DND-41 (cell line): Measurements from ENCODE around the gene BMPR2.

Source experiments
- ATAC-seq: fragments of 200-7000 bp; cut with Tn5 transposase; 3 replicates; pipeline ENCODE4 v1.9.1; 2021; ENCODE audit warnings: low read depth; ENCODE audit not compliant: insufficient read depth
- DNase-seq: peaks from one replicate; pipeline ENCODE4 v3.0.0-alpha.2; 2020
- H2AFZ ChIP-seq: 2 replicates; pipeline ENCODE4 v1.6.0; 2012; ENCODE audit warnings: low read depth, low read length
- H3K27ac ChIP-seq: 2 replicates; pipeline ENCODE4 v1.5.1; 2012; ENCODE audit warnings: low read length, inconsistent platforms
- H3K27me3 ChIP-seq: fragments of 200-600 bp; sonication (generic); 2 replicates; pipeline ENCODE4 v1.6.0; 2012; ENCODE audit warnings: low read length, mild to moderate bottlenecking, inconsistent platforms; ENCODE audit not compliant: insufficient read depth, poor library complexity
- H3K36me3 ChIP-seq: 2 replicates; pipeline ENCODE4 v1.5.1; 2012; ENCODE audit warnings: low read length, inconsistent platforms; ENCODE audit not compliant: insufficient read depth
- H3K4me1 ChIP-seq: 2 replicates; pipeline ENCODE4 v1.5.1; 2012; ENCODE audit warnings: mild to moderate bottlenecking, low read length; ENCODE audit not compliant: insufficient read depth
- H3K4me2 ChIP-seq: 2 replicates; pipeline ENCODE4 v1.6.0; 2012; ENCODE audit warnings: mild to moderate bottlenecking, moderate library complexity, low read length, inconsistent platforms; ENCODE audit not compliant: insufficient read depth
- H3K4me3 ChIP-seq, 2 experiments: fragments of 200-600 bp in 1 of 2; shearing (Covaris generic) in 1 of 2; 2 replicates each; pipeline ENCODE4 v1.5.1; 2012 to 2016; ENCODE audit warnings: inconsistent platforms in 2 of 2, low read length in 2 of 2, mild to moderate bottlenecking in 2 of 2, low read depth in 1 of 2, moderate library complexity in 1 of 2
- H3K79me2 ChIP-seq: 2 replicates; pipeline ENCODE4 v1.6.0; 2012; ENCODE audit warnings: low read length, inconsistent platforms; ENCODE audit not compliant: insufficient read depth
- H3K9ac ChIP-seq: 2 replicates; pipeline ENCODE4 v1.6.0; 2012; ENCODE audit warnings: low read depth, mild to moderate bottlenecking, inconsistent platforms, low read length, moderate library complexity
- H3K9me3 ChIP-seq: 2 replicates; pipeline ENCODE4 v1.5.1; 2012; ENCODE audit warnings: low read length, moderate library complexity, mild to moderate bottlenecking, inconsistent platforms; ENCODE audit not compliant: insufficient read depth, severe bottlenecking
- H4K20me1 ChIP-seq: 2 replicates; pipeline ENCODE4 v1.6.0; 2012; ENCODE audit warnings: low read length; ENCODE audit not compliant: insufficient read depth
- EZH2 ChIP-seq: IDR thresholded peaks from 3 replicates; pipeline ENCODE4 v1.6.1; 2012; ENCODE audit warnings: borderline replicate concordance, low read depth, mild to moderate bottlenecking, moderate library complexity, low read length, inconsistent platforms; ENCODE audit not compliant: severe bottlenecking
- TF ChIP-seq, protein P1 (sequence below): IDR thresholded peaks from 2 replicates; pipeline ENCODE4 v1.5.1; 2012; ENCODE audit warnings: borderline replicate concordance, low read length, moderate library complexity, mild to moderate bottlenecking; ENCODE audit not compliant: poor library complexity, severe bottlenecking; ENCODE audit errors: extremely low read depth

The BMPR2 gene

DNA sequence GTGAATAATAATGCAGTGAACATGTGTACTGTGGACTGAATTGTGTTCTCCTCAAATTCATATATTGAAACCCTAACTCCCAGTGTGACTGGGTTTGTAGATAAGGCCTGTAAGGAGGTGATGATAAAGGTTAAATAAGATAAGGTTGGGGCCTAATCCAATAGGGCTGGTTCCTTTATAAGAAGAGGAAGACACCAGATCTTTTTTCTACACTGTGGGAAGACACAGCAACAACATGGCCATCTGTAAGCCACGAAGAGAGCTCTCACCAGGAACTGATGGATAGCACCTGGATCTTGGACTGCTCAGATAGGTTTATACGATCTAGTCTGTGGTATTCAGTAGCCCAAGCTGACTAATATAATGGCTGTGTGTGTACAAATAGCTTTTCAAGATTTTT lies 66.8 kb downstream of the BMPR2 start:
- H3K9ac ChIP-seq: no peak overlapping the region
- no peaks in the 10 kb centered on the region for H3K9me3 ChIP-seq
- H3K4me1 ChIP-seq: no peaks in the 10 kb centered on the region
- DNase-seq: no peak
- H3K36me3 ChIP-seq: no peaks in the 10 kb centered on the region
- H3K27ac ChIP-seq: no peak overlapping the region
- TF ChIP-seq, protein P1, sequence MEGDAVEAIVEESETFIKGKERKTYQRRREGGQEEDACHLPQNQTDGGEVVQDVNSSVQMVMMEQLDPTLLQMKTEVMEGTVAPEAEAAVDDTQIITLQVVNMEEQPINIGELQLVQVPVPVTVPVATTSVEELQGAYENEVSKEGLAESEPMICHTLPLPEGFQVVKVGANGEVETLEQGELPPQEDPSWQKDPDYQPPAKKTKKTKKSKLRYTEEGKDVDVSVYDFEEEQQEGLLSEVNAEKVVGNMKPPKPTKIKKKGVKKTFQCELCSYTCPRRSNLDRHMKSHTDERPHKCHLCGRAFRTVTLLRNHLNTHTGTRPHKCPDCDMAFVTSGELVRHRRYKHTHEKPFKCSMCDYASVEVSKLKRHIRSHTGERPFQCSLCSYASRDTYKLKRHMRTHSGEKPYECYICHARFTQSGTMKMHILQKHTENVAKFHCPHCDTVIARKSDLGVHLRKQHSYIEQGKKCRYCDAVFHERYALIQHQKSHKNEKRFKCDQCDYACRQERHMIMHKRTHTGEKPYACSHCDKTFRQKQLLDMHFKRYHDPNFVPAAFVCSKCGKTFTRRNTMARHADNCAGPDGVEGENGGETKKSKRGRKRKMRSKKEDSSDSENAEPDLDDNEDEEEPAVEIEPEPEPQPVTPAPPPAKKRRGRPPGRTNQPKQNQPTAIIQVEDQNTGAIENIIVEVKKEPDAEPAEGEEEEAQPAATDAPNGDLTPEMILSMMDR: no peak
- no peak for TF ChIP-seq EZH2
- ATAC-seq: no peak
- no peaks in the 10 kb centered on the region for H4K20me1 ChIP-seq
- no peaks in the 10 kb centered on the region for H3K79me2 ChIP-seq
- H3K4me2 ChIP-seq: no peak overlapping the region
- no peaks in the 10 kb centered on the region for H3K27me3 ChIP-seq
- no peak overlapping the region for H3K4me3 ChIP-seq
- no peak overlapping the region for H2AFZ ChIP-seq

DNA sequence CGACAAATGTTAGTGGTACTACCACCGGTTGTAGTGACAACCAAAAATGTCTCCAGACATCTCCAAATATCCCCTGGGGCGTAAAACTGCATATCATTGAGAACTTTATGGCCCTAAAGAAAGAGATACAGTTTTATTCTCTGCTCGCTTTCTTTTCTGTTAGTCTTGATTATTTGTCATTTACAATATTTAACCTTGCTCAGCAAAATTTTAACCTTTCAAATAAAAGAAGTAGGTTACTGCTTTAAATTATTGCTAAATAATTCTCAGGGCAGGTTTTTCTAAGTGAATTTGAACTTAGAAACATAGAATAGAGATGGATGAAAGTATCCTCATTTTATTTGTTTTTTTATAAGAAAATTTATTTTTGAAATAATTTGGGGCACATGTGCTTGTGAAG lies 67.9 kb downstream of the BMPR2 start:
- Histone ChIP-seq H4K20me1 (no peaks in the 10 kb centered on the region), H3K9ac (no peak overlapping the region), H3K4me2 (no peak overlapping the region), H3K4me3 (no peak overlapping the region), H3K4me1 (no peaks in the 10 kb centered on the region), H3K9me3 (no peaks in the 10 kb centered on the region), H3K79me2 (no peaks in the 10 kb centered on the region), H3K27ac (no peak overlapping the region), H3K36me3 (no peaks in the 10 kb centered on the region), H2AFZ (no peak overlapping the region), H3K27me3 (no peaks in the 10 kb centered on the region)
- no peak for ATAC-seq
- DNase-seq: no peak
- TF ChIP-seq EZH2: no peak
- TF ChIP-seq, protein P1: no peak

DNA sequence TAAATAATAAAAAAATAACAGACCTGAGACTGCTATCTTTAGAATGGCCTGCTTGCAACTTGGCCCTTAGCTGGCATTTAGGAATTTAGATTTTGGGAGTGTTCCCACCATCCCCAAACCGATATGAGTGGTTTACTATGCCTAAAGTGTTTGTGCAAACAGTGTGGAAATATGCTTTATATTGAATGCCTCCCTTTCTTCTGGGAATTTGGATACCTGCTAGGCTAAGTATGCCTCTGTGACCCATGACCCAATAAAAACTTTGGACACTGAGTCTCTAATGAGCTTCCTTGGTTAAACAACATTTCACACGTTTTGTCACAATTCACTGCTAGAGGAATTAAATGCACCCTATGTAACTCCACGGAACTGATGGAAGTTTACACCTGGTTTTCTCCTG lies 73.2 kb downstream of the BMPR2 start:
- no peak overlapping the region for H3K9ac ChIP-seq
- TF ChIP-seq, protein P1: no peak
- TF ChIP-seq EZH2: no peak
- H3K4me3 ChIP-seq: no peak overlapping the region
- no peak overlapping the region for H3K4me2 ChIP-seq
- no peak for DNase-seq
- no peak overlapping the region for H3K27ac ChIP-seq
- no peaks in the 10 kb centered on the region for H3K4me1 ChIP-seq
- H3K36me3 ChIP-seq: no peaks in the 10 kb centered on the region
- H4K20me1 ChIP-seq: no peaks in the 10 kb centered on the region
- H3K27me3 ChIP-seq: no peaks in the 10 kb centered on the region
- H2AFZ ChIP-seq: no peak overlapping the region
- H3K9me3 ChIP-seq: no peaks in the 10 kb centered on the region
- no peak for ATAC-seq
- no peaks in the 10 kb centered on the region for H3K79me2 ChIP-seq

DNA sequence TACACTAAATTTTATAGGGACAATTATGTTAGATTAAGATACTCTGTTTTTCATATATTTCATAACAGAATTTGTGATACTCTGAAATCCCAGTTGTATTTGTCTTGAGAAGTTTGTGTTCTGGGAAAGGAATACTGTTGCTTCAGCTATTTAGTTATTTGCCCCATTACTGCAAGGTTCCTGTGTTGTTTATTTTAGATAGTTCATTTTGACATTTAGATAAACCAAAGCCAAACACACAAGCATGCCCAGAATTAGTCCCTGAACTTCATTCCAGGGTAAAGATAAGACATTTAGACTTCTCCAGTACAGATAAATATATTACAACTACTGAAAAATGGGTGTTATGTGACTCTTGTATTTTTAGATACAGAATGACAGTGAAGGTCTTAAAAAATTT lies 74.7 kb downstream of the BMPR2 start:
- Histone ChIP-seq H3K4me3 (no peak overlapping the region), H4K20me1 (no peaks in the 10 kb centered on the region), H3K9me3 (no peaks in the 10 kb centered on the region), H3K27ac (no peak overlapping the region), H2AFZ (no peak overlapping the region), H3K27me3 (no peaks in the 10 kb centered on the region), H3K79me2 (no peaks in the 10 kb centered on the region), H3K4me2 (no peak overlapping the region), H3K9ac (no peak overlapping the region), H3K36me3 (no peaks in the 10 kb centered on the region), H3K4me1 (no peaks in the 10 kb centered on the region)
- DNase-seq (no peak), ATAC-seq (no peak)
- TF ChIP-seq EZH2: no peak
- TF ChIP-seq, protein P1: no peak
